Left renal pelvis (tissue), 4 donors: ENCODE data around the gene APC. TPM values are rescaled to one million over a fixed set of nuclear protein-coding genes. Genes with fewer than 3 reads are reported as not detected.
A peak's percentile ranks its signal among the peaks of the same experiment; 100 is the strongest.
"Not testable (repeated sequence)": the region's sequence is repeated elsewhere in the genome, so short reads cannot be mapped to it uniquely, and the experiment has no call there.

ENCODE experiments used
- DNase-seq, 4 donors: peaks; one replicate each; pipeline ENCODE4 v3.0.0-alpha.2; 2013; ENCODE audit warnings: low read depth in 4 of 4, low spot score in 3 of 4
- polyA plus RNA-seq, 4 donors: library from polyadenylated mRNA; unstranded; fragments of 120-200 nt; gene quantifications; one replicate each; pipeline ENCODE4 v1.2.1, GENCODE V29; 2013; ENCODE audit not compliant: insufficient read length in 4 of 4

The APC gene
- polyA plus RNA-seq, 4 donors: 27.6 to 36.8 (median 31.0) TPM

GRCh38 chr5:112848116-112848811 is 110.6 kb downstream of the APC start:
- peak in 2 of 4 donors; percentile 37 to 41 for DNase-seq

- no peak for DNase-seq
Measured at GRCh38 chr5:112849912-112850311, 112.2 kb downstream of the APC start.

GRCh38 chr5:112854651-112855050 is 117.0 kb downstream of the APC start:
- DNase-seq: no peak

GRCh38 chr5:112857866-112858265 is 120.2 kb downstream of the APC start:
- DNase-seq: no peak

GRCh38 chr5:112860571-112860928 is 122.9 kb downstream of the APC start:
- not testable (repeated sequence) for DNase-seq

GRCh38 chr5:112860929-112861637 is 123.4 kb downstream of the APC start, which contains the start of gene SRP19:
Gene SRP19, plus strand, starts transcription at chr5:112861287. Its CDS starts 90 bp downstream, at chr5:112861377.
- peak; percentile 92 to 96 (median 94) for DNase-seq

GRCh38 chr5:112861638-112861985 is 123.9 kb downstream of the APC start:
- no peak for DNase-seq

GRCh38 chr5:112862085-112862484 is 124.4 kb downstream of the APC start:
- no peak for DNase-seq

GRCh38 chr5:112863549-112863948 is 125.9 kb downstream of the APC start:
- DNase-seq: no peak

- no peak for DNase-seq
Measured at GRCh38 chr5:112865128-112865527, 127.4 kb downstream of the APC start.

GRCh38 chr5:112866739-112867138 is 129.1 kb downstream of the APC start:
- DNase-seq: no peak

- DNase-seq: no peak
Measured at GRCh38 chr5:112867411-112867810, 129.7 kb downstream of the APC start.

GRCh38 chr5:112869948-112870347 is 132.3 kb downstream of the APC start:
- DNase-seq: no peak

- DNase-seq: no peak
Measured at GRCh38 chr5:112870966-112871365, 133.3 kb downstream of the APC start.

- no peak for DNase-seq
Measured at GRCh38 chr5:112876362-112876761, 138.7 kb downstream of the APC start.

- no peak for DNase-seq
Measured at GRCh38 chr5:112878101-112878500, 140.4 kb downstream of the APC start.

- no peak for DNase-seq
Measured at GRCh38 chr5:112878760-112879159, 141.1 kb downstream of the APC start.

- DNase-seq: no peak
Measured at GRCh38 chr5:112880219-112880964, 142.7 kb downstream of the APC start.

GRCh38 chr5:112883192-112883591 is 145.5 kb downstream of the APC start:
- DNase-seq: no peak

GRCh38 chr5:112885001-112885400 is 147.3 kb downstream of the APC start:
- DNase-seq: no peak

- DNase-seq: no peak
Measured at GRCh38 chr5:112886975-112887374, 149.3 kb downstream of the APC start.

GRCh38 chr5:112892066-112892465 is 154.4 kb downstream of the APC start:
- not testable (repeated sequence) for DNase-seq
